WTC11 (cell line): ENCODE results near the gene GALNT18.

Experiments
- TP53 ChIP-seq: sonication (generic); formaldehyde crosslinking; IDR thresholded peaks from 2 replicates; pipeline ENCODE4 v1.8.1; 2023; ENCODE audit warnings: mild to moderate bottlenecking, missing genetic modification reagents
- TF ChIP-seq, protein P1 (sequence below): fragments of 200-600 bp; IDR thresholded peaks from 2 replicates; pipeline ENCODE4 v1.8.0; 2022; ENCODE audit warnings: antibody characterized with exemption

DNA sequence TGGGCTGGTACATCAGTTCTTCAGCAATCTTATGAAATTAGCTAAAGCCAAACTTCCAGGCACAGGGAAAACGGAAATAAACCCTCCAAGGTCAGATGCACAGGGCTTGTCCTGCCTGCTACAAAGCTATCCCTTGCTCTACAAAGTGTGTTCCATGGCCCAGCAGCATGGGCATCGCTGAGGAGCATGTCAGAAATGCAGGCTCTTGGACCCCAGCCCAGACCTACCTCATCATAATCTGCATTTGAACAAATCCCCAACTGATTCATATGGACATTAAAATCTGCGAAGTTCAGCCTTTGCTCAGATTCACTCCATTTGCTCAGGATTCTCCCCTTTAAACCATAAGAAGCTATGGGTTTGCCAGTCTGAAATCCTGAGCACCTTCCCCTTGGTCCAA lies 139.1 kb downstream of the GALNT18 start:
- TF ChIP-seq, protein P1, sequence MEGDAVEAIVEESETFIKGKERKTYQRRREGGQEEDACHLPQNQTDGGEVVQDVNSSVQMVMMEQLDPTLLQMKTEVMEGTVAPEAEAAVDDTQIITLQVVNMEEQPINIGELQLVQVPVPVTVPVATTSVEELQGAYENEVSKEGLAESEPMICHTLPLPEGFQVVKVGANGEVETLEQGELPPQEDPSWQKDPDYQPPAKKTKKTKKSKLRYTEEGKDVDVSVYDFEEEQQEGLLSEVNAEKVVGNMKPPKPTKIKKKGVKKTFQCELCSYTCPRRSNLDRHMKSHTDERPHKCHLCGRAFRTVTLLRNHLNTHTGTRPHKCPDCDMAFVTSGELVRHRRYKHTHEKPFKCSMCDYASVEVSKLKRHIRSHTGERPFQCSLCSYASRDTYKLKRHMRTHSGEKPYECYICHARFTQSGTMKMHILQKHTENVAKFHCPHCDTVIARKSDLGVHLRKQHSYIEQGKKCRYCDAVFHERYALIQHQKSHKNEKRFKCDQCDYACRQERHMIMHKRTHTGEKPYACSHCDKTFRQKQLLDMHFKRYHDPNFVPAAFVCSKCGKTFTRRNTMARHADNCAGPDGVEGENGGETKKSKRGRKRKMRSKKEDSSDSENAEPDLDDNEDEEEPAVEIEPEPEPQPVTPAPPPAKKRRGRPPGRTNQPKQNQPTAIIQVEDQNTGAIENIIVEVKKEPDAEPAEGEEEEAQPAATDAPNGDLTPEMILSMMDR = no peak
- TF ChIP-seq TP53 = no peak
